WTC11 (cell line): ENCODE measurements around the gene WBP2NL. TPM values are rescaled to one million over a fixed set of nuclear protein-coding genes. Genes with fewer than 3 reads are reported as not detected.

Experiments
- ATAC-seq: fragments of 200-7000 bp; cut with Tn5 transposase; 2 replicates; pipeline ENCODE4 v1.10.0; 2021; ENCODE audit warnings: mild to moderate bottlenecking, moderate library complexity
- CTCF ChIA-PET: fragments of 300-600 bp; sonication (Branson Sonifier 250); formaldehyde crosslinking; loops from one replicate; lab custom pipeline; 2021; ENCODE audit warnings: antibody characterized with exemption; lab: Charles Lee
- POLR2A ChIA-PET: fragments of 350-600 bp; sonication (Branson Sonifier 250); formaldehyde crosslinking; loops from one replicate; lab custom pipeline; 2021; ENCODE audit warnings: antibody characterized with exemption; lab: Charles Lee
- DNase-seq: peaks from one replicate; pipeline ENCODE4 v3.0.0; 2021; ENCODE audit warnings: low spot score
- H3K27ac Mint-ChIP-seq: 2 replicates; pipeline ENCODE4 v1.8.0; 2021; ENCODE audit warnings: mixed read lengths
- H3K27me3 Mint-ChIP-seq: 2 replicates; pipeline ENCODE4 v1.8.0; 2021; ENCODE audit warnings: low read depth, mild to moderate bottlenecking, moderate library complexity, mixed read lengths
- H3K36me3 Mint-ChIP-seq: 2 replicates; pipeline ENCODE4 v1.8.0; 2021; ENCODE audit warnings: mixed read lengths
- H3K4me1 Mint-ChIP-seq: 2 replicates; pipeline ENCODE4 v1.8.0; 2022; ENCODE audit warnings: mixed read lengths
- H3K4me3 Mint-ChIP-seq: 2 replicates; pipeline ENCODE4 v1.8.0; 2021; ENCODE audit warnings: mild to moderate bottlenecking, moderate library complexity, mixed read lengths
- H3K9me3 Mint-ChIP-seq: 2 replicates; pipeline ENCODE4 v1.8.0; 2021; ENCODE audit warnings: mixed read lengths
- ATF1 ChIP-seq: sonication (generic); formaldehyde crosslinking; IDR thresholded peaks from 2 replicates; pipeline ENCODE4 v1.8.1; 2023; ENCODE audit warnings: mild to moderate bottlenecking, moderate library complexity, missing genetic modification reagents
- CREB1 ChIP-seq: sonication (generic); formaldehyde crosslinking; IDR thresholded peaks from 2 replicates; pipeline ENCODE4 v1.8.0; 2023; ENCODE audit warnings: mild to moderate bottlenecking, missing genetic modification reagents
- ETV6 ChIP-seq: sonication (generic); formaldehyde crosslinking; IDR thresholded peaks from 2 replicates; pipeline ENCODE4 v1.8.1; 2022; ENCODE audit warnings: mild to moderate bottlenecking, missing genetic modification reagents
- FOXP4 ChIP-seq: sonication (generic); formaldehyde crosslinking; IDR thresholded peaks from 2 replicates; pipeline ENCODE4 v1.8.0; 2022; ENCODE audit warnings: mild to moderate bottlenecking, missing genetic modification reagents
- MYBL2 ChIP-seq: sonication (generic); formaldehyde crosslinking; IDR thresholded peaks from 2 replicates; pipeline ENCODE4 v1.8.1; 2023; ENCODE audit warnings: mild to moderate bottlenecking, moderate library complexity, missing genetic modification reagents
- PRDM15 ChIP-seq: sonication (generic); formaldehyde crosslinking; IDR thresholded peaks from 2 replicates; pipeline ENCODE4 v1.8.0; 2022; ENCODE audit warnings: missing genetic modification reagents
- PRRX2 ChIP-seq: fragments of 250-450 bp; sonication (Bioruptor Pico); IDR thresholded peaks from 2 replicates; pipeline ENCODE4 v1.8.0; 2021; ENCODE audit warnings: mild to moderate bottlenecking
- RORB ChIP-seq: fragments of 250-450 bp; sonication (Bioruptor Pico); IDR thresholded peaks from 2 replicates; pipeline ENCODE4 v1.9.0; 2021; ENCODE audit warnings: mild to moderate bottlenecking
- STAT6 ChIP-seq: sonication (generic); formaldehyde crosslinking; conservative IDR thresholded peaks from 2 replicates; pipeline ENCODE4 v1.8.1; 2023; ENCODE audit warnings: mild to moderate bottlenecking, low read depth, missing genetic modification reagents, moderate library complexity
- USF1 ChIP-seq: sonication (generic); formaldehyde crosslinking; IDR thresholded peaks from 2 replicates; pipeline ENCODE4 v1.8.0; 2022; ENCODE audit warnings: mild to moderate bottlenecking, missing genetic modification reagents
- USF2 ChIP-seq: sonication (generic); formaldehyde crosslinking; IDR thresholded peaks from 2 replicates; pipeline ENCODE4 v1.8.1; 2023; ENCODE audit warnings: mild to moderate bottlenecking, missing genetic modification reagents, moderate library complexity
- ZNF138 ChIP-seq: sonication (generic); formaldehyde crosslinking; conservative IDR thresholded peaks from 2 replicates; pipeline ENCODE4 v1.8.1; 2022; ENCODE audit warnings: mild to moderate bottlenecking, moderate library complexity, missing genetic modification reagents
- ZNF263 ChIP-seq: sonication (generic); formaldehyde crosslinking; IDR thresholded peaks from 2 replicates; pipeline ENCODE4 v1.8.1; 2022; ENCODE audit warnings: low read depth, mild to moderate bottlenecking, moderate library complexity, missing genetic modification reagents
- ZNF532 ChIP-seq: fragments of 250-450 bp; sonication (Bioruptor Pico); IDR thresholded peaks from 2 replicates; pipeline ENCODE4 v1.9.0; 2021; ENCODE audit warnings: mild to moderate bottlenecking, borderline replicate concordance
- ZNF671 ChIP-seq: fragments of 250-450 bp; sonication (Bioruptor Pico); IDR thresholded peaks from 2 replicates; pipeline ENCODE4 v1.8.0; 2021; ENCODE audit warnings: mild to moderate bottlenecking
- total RNA-seq: library from RNA; stranded (reverse); gene quantifications from 3 replicates; pipeline ENCODE4 v1.2.3, GENCODE V29; 2021

WBP2NL gene
- total RNA-seq, 1 experiment from 2014 or later, result not detected

GRCh38 chr22:41971431-41971830, 27.2 kb upstream of the WBP2NL start:
- Mint-ChIP-seq H3K4me1 (peaks cover 17% of the 10 kb centered on the region), H3K9me3 (peaks cover 2% of the 10 kb centered on the region), H3K36me3 (peaks cover 1% of the 10 kb centered on the region), H3K27ac (no peak overlapping the region), H3K27me3 (peaks cover 55% of the 10 kb centered on the region), H3K4me3 (no peak overlapping the region)
- no peak for DNase-seq
- ChIA-PET CTCF (interaction anchor here (0.5 to 10.1 kb wide), 4 partner anchors 30 to 749 kb away, joined by 3 to 78 read pairs (median 7); partner anchors contain the start of genes A4GALT and NDUFA6), POLR2A (no interaction called here)
- ATAC-seq, result no peak
- TF ChIP-seq ZNF263 (no peak), ATF1 (no peak), ZNF532 (CRISPR knock-in tag) (no peak), PRDM15 (CRISPR knock-in tag) (no peak), RORB (CRISPR knock-in tag) (no peak), PRRX2 (CRISPR knock-in tag) (no peak), CREB1 (CRISPR knock-in tag) (no peak), STAT6 (CRISPR knock-in tag) (no peak), ZNF138 (no peak), FOXP4 (no peak), USF2 (CRISPR knock-in tag) (no peak), ZNF671 (CRISPR knock-in tag) (no peak), ETV6 (CRISPR knock-in tag) (no peak), USF1 (CRISPR knock-in tag) (no peak), MYBL2 (CRISPR knock-in tag) (no peak)
